ENCODE results near the gene GRB10. TPM values are rescaled to one million over a fixed set of nuclear protein-coding genes. Genes with fewer than 3 reads are reported as not detected.

GRB10 gene
- total RNA-seq, 3 donors from 2014 or later = 56.8 to 71.1 (median 61.2) TPM

GRCh38 chr7:50626286-50626685 lies 156.4 kb downstream of the GRB10 start:
- intact Hi-C loops (cut with DNase I; ENCODE audit: low total_unique reads) = no loop called here
- no peak overlapping the region for H3K27ac ChIP-seq
- H3K36me3 ChIP-seq = no peaks in the 10 kb centered on the region
- no peak for DNase-seq (ENCODE audit: low spot score in 2 of 2)
- H3K9me3 ChIP-seq = no peaks in the 10 kb centered on the region
- H3K27me3 ChIP-seq = no peaks in the 10 kb centered on the region
- TF ChIP-seq POLR2A (IDR thresholded peaks at IDR 0.05) = no peak
- TF ChIP-seq, protein P1, sequence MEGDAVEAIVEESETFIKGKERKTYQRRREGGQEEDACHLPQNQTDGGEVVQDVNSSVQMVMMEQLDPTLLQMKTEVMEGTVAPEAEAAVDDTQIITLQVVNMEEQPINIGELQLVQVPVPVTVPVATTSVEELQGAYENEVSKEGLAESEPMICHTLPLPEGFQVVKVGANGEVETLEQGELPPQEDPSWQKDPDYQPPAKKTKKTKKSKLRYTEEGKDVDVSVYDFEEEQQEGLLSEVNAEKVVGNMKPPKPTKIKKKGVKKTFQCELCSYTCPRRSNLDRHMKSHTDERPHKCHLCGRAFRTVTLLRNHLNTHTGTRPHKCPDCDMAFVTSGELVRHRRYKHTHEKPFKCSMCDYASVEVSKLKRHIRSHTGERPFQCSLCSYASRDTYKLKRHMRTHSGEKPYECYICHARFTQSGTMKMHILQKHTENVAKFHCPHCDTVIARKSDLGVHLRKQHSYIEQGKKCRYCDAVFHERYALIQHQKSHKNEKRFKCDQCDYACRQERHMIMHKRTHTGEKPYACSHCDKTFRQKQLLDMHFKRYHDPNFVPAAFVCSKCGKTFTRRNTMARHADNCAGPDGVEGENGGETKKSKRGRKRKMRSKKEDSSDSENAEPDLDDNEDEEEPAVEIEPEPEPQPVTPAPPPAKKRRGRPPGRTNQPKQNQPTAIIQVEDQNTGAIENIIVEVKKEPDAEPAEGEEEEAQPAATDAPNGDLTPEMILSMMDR (IDR thresholded peaks at IDR 0.05) = no peak
- no peak for TF ChIP-seq POLR2AphosphoS5 (IDR thresholded peaks at IDR 0.05)
- H3K4me3 ChIP-seq = no peak overlapping the region
- no peaks in the 10 kb centered on the region for H3K4me1 ChIP-seq

- Histone ChIP-seq H3K27me3 (no peaks in the 10 kb centered on the region), H3K4me1 (no peaks in the 10 kb centered on the region), H3K36me3 (no peaks in the 10 kb centered on the region), H3K9me3 (no peaks in the 10 kb centered on the region), H3K27ac (no peak overlapping the region), H3K4me3 (no peak overlapping the region)
- TF ChIP-seq POLR2AphosphoS5 (IDR thresholded peaks at IDR 0.05) = no peak
- TF ChIP-seq POLR2A (IDR thresholded peaks at IDR 0.05) = no peak
- TF ChIP-seq, protein P1 (IDR thresholded peaks at IDR 0.05) = no peak
- intact Hi-C loops (cut with DNase I; ENCODE audit: low total_unique reads) = no loop called here
- DNase-seq (ENCODE audit: low spot score in 2 of 2) = no peak
Observed at GRCh38 chr7:50625360-50625759, 157.3 kb downstream of the GRB10 start.

- TF ChIP-seq, protein P1 (IDR thresholded peaks at IDR 0.05) = no peak
- TF ChIP-seq POLR2AphosphoS5 (IDR thresholded peaks at IDR 0.05) (no peak), POLR2A (IDR thresholded peaks at IDR 0.05) (no peak)
- H3K9me3 ChIP-seq = no peaks in the 10 kb centered on the region
- no peak overlapping the region for H3K27ac ChIP-seq
- H3K4me3 ChIP-seq = no peak overlapping the region
- no peak for DNase-seq (ENCODE audit: low spot score in 2 of 2)
- H3K27me3 ChIP-seq = no peaks in the 10 kb centered on the region
- no peaks in the 10 kb centered on the region for H3K4me1 ChIP-seq
- H3K36me3 ChIP-seq = no peaks in the 10 kb centered on the region
- intact Hi-C loops (cut with DNase I; ENCODE audit: low total_unique reads) = no loop called here
Observed at GRCh38 chr7:50622821-50623220, 159.9 kb downstream of the GRB10 start.

GRCh38 chr7:50621973-50622490 lies 160.7 kb downstream of the GRB10 start:
- DNase-seq (ENCODE audit: low spot score in 2 of 2) = no peak
- Histone ChIP-seq H3K27ac (no peak overlapping the region), H3K36me3 (no peaks in the 10 kb centered on the region), H3K4me3 (no peak overlapping the region), H3K4me1 (no peaks in the 10 kb centered on the region), H3K27me3 (no peaks in the 10 kb centered on the region), H3K9me3 (no peaks in the 10 kb centered on the region)
- TF ChIP-seq, protein P1 (IDR thresholded peaks at IDR 0.05) = no peak
- TF ChIP-seq POLR2A (IDR thresholded peaks at IDR 0.05) (no peak), POLR2AphosphoS5 (IDR thresholded peaks at IDR 0.05) (no peak)
- intact Hi-C loops (cut with DNase I; ENCODE audit: low total_unique reads) = no loop called here

GRCh38 chr7:50621206-50621605 lies 161.5 kb downstream of the GRB10 start:
- no peaks in the 10 kb centered on the region for H3K9me3 ChIP-seq
- DNase-seq (ENCODE audit: low spot score in 2 of 2) = no peak
- intact Hi-C loops (cut with DNase I; ENCODE audit: low total_unique reads) = no loop called here
- TF ChIP-seq, protein P1 (IDR thresholded peaks at IDR 0.05) = no peak
- no peak for TF ChIP-seq POLR2AphosphoS5 (IDR thresholded peaks at IDR 0.05)
- TF ChIP-seq POLR2A (IDR thresholded peaks at IDR 0.05) = no peak
- no peak overlapping the region for H3K4me3 ChIP-seq
- no peaks in the 10 kb centered on the region for H3K27me3 ChIP-seq
- H3K4me1 ChIP-seq = no peaks in the 10 kb centered on the region
- no peak overlapping the region for H3K27ac ChIP-seq
- H3K36me3 ChIP-seq = no peaks in the 10 kb centered on the region

Data from breast epithelium (tissue), 4 donors.